ENCODE data around the gene USP50.
"Not testable (repeated sequence)": the region's sequence is repeated elsewhere in the genome, so short reads cannot be mapped to it uniquely, and the experiment has no call there.

Gene USP50

GRCh38 chr15:50500352-50500751 is 46.1 kb downstream of the USP50 start:
- no peak for TF ChIP-seq CTCF (IDR thresholded peaks at IDR 0.05; ENCODE audit: low read depth, low read length)
- no peak overlapping the region for H3K4me3 ChIP-seq (ENCODE audit: low read depth, low read length)
- DNase-seq (ENCODE audit: low read depth, low spot score): no peak
- in situ Hi-C loops (cut with HindIII; ENCODE audit: low sequenced_read_pairs): no loop called here

GRCh38 chr15:50496692-50497091 is 49.8 kb downstream of the USP50 start:
- in situ Hi-C loops (cut with HindIII; ENCODE audit: low sequenced_read_pairs): no loop called here
- TF ChIP-seq CTCF (IDR thresholded peaks at IDR 0.05; ENCODE audit: low read depth, low read length): no peak
- no peak for DNase-seq (ENCODE audit: low read depth, low spot score)

GRCh38 chr15:50494547-50494946 is 51.9 kb downstream of the USP50 start:
- H3K4me3 ChIP-seq (ENCODE audit: low read depth, low read length); in situ Hi-C loops (cut with HindIII; ENCODE audit: low sequenced_read_pairs); DNase-seq (ENCODE audit: low read depth, low spot score): not testable (repeated sequence)

More at GRCh38 chr15:50496692-50497091, 49.8 kb downstream of the USP50 start:
- no peak overlapping the region for H3K4me3 ChIP-seq (ENCODE audit: low read depth, low read length)

GRCh38 chr15:50493625-50494024 is 52.8 kb downstream of the USP50 start:
- TF ChIP-seq CTCF (IDR thresholded peaks at IDR 0.05; ENCODE audit: low read depth, low read length): no peak
- DNase-seq (ENCODE audit: low read depth, low spot score): no peak
- H3K4me3 ChIP-seq (ENCODE audit: low read depth, low read length): no peak overlapping the region
- in situ Hi-C loops (cut with HindIII; ENCODE audit: low sequenced_read_pairs): no loop called here

GRCh38 chr15:50487287-50487686 is 59.2 kb downstream of the USP50 start:
- TF ChIP-seq CTCF (IDR thresholded peaks at IDR 0.05; ENCODE audit: low read depth, low read length): no peak
- in situ Hi-C loops (cut with HindIII; ENCODE audit: low sequenced_read_pairs): no loop called here
- DNase-seq (ENCODE audit: low read depth, low spot score): no peak
- no peak overlapping the region for H3K4me3 ChIP-seq (ENCODE audit: low read depth, low read length)

- TF ChIP-seq CTCF (IDR thresholded peaks at IDR 0.05; ENCODE audit: low read depth, low read length): no peak
- no peak overlapping the region for H3K4me3 ChIP-seq (ENCODE audit: low read depth, low read length)
- in situ Hi-C loops (cut with HindIII; ENCODE audit: low sequenced_read_pairs): no loop called here
- no peak for DNase-seq (ENCODE audit: low read depth, low spot score)
Observed at GRCh38 chr15:50485389-50485788, 61.1 kb downstream of the USP50 start.

GRCh38 chr15:50484781-50485180 is 61.7 kb downstream of the USP50 start:
- DNase-seq (ENCODE audit: low read depth, low spot score): no peak

More at GRCh38 chr15:50484781-50485180, 61.7 kb downstream of the USP50 start:
- in situ Hi-C loops (cut with HindIII; ENCODE audit: low sequenced_read_pairs): no loop called here
- TF ChIP-seq CTCF (IDR thresholded peaks at IDR 0.05; ENCODE audit: low read depth, low read length): no peak
- no peak overlapping the region for H3K4me3 ChIP-seq (ENCODE audit: low read depth, low read length)
